ENCODE results near the gene C6orf47.

- TF ChIP-seq CTCF (conservative IDR thresholded peaks at IDR 0.05) (no peak), ZFX (IDR thresholded peaks at IDR 0.05) (no peak)
Observed at GRCh38 chr6:31706599-31706998, 46.0 kb upstream of the C6orf47 start, which contains the start of gene LY6G6F.

Measured in C4-2B (cell line).